SW480 (cell line): Measurements from ENCODE around the gene LGALS3BP.
"Not testable (repeated sequence)": the region's sequence is repeated elsewhere in the genome, so short reads cannot be mapped to it uniquely, and the experiment has no call there.

Experiments
- DNase-seq: peaks from one replicate; pipeline ENCODE4 v3.0.0-alpha.2; 2016; ENCODE audit warnings: low spot score

LGALS3BP gene, protein sequence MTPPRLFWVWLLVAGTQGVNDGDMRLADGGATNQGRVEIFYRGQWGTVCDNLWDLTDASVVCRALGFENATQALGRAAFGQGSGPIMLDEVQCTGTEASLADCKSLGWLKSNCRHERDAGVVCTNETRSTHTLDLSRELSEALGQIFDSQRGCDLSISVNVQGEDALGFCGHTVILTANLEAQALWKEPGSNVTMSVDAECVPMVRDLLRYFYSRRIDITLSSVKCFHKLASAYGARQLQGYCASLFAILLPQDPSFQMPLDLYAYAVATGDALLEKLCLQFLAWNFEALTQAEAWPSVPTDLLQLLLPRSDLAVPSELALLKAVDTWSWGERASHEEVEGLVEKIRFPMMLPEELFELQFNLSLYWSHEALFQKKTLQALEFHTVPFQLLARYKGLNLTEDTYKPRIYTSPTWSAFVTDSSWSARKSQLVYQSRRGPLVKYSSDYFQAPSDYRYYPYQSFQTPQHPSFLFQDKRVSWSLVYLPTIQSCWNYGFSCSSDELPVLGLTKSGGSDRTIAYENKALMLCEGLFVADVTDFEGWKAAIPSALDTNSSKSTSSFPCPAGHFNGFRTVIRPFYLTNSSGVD

DNA sequence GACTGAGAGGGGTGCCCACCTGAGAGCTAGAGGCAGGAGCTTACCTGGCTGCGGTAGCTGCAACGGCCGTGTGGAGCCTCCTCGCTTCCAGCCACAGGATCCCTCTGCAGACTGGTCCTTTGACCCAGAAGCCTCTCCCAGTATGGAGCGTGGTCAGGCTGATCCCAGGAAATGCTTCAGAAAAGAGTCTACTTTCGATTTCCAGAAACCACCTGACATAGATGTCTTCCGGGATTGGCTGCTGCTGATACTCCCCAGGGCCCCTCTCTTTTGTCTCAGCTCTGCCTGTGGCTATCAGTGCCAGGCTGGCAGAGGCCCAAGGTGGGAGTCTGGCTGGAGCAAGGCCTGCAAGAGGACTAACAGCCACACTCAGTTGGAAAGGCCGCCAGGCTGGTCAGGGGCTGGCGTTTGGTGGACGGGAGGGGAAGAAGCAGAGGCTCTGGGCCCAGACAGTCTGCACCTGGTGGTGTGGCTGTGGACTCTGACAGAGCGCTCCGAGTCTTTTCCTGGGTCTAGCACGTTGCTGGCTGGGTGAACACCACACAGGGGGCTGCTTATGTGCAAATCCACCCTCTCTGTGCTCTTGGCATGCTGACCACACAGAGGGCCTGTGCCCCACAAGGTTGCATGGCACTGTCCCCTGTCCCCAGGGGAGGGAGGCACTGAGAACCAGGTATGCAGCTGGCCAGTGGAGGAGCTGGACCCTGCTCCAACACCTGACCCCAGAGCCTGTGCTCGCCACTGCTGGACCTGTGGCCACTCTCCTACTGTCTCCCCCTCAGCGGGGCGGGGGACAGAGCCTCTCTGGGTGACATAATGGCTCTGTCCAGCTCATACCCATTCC lies at the start of gene LGALS3BP:
TSS of gene LGALS3BP (minus strand) at position 144 of the 844 bp plus-strand sequence. CDS start 2,732 bp downstream, outside the sequence.
- DNase-seq, result peak; percentile 93

GRCh38 chr17:79028496-79029326 lies 49.0 kb upstream of the LGALS3BP start:
- peak; percentile 42 for DNase-seq

DNA sequence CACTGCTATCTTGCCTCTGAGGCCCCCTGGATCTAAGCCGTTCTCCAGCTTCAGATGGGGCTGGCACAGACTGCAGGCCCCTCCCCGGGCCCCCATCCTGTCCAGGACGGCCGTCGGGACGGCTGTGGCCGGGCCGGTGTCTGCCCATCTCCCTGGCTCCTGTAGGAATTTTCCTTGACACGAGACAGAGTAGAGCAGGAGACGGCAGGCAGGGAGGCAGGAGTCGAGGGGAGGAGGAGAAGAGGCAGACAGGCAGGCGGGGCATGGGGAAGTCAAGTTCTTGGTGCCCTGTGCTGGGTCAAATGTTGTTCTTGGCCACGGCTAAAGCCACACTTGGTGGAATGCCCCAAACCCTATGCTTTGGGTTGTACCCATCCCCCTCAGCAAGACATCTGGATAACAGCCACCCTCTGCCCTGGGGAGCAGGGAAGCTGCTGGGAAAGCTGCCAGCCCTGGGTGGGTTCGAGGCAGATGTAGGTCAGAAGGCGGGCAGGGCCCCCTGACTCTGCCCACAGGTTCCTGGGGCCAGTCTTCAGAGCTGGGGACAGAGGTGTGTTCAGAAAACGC lies 48.3 kb upstream of the LGALS3BP start:
- peak; percentile 39 for DNase-seq

- DNase-seq, result peak; percentile 81
Measured at GRCh38 chr17:79027274-79027924, 47.7 kb upstream of the LGALS3BP start.

- peak; percentile 97 for DNase-seq
Measured at GRCh38 chr17:79026376-79027273, 46.9 kb upstream of the LGALS3BP start.

DNA sequence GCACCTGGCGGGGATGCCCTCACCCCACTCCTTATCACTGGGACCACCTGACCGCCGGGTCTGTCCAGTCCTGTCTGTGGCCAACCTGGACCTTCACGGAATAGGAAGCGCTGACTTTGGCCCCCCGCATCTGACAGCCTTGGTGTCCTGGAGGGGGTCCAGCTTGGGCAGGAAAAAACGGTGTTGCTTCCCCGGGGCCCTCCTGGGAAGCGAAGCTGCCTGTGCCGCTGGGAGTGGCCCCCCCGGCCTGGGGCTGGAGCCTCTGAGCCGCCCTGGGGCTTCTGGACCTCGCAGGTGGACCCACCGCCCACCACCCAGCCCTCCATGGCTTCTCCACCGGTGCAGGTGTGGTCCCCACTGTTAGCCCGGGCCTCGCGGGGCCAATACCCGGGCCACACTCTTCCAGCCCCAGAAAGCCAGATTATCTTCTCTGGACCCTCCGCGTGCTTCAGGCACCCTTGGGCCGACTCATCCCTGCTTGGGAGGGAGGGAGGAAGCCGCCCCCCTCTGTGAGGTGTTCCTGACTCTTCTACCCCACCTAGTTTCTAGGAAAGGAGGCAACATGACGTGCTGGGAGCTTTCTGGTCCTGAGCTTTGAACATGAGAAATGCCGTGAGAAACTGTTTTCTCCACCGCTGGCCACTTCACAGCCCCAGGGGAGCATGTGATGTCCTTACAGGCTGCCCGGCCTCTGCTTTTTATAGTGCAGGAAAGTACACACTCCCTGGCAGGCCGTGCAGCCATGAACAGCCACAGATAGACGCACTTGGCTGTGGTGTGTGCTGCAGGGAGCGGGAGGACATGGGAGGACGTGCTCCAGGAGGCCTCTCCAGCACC lies 45.4 kb upstream of the LGALS3BP start:
- DNase-seq, result peak; percentile 38

DNA sequence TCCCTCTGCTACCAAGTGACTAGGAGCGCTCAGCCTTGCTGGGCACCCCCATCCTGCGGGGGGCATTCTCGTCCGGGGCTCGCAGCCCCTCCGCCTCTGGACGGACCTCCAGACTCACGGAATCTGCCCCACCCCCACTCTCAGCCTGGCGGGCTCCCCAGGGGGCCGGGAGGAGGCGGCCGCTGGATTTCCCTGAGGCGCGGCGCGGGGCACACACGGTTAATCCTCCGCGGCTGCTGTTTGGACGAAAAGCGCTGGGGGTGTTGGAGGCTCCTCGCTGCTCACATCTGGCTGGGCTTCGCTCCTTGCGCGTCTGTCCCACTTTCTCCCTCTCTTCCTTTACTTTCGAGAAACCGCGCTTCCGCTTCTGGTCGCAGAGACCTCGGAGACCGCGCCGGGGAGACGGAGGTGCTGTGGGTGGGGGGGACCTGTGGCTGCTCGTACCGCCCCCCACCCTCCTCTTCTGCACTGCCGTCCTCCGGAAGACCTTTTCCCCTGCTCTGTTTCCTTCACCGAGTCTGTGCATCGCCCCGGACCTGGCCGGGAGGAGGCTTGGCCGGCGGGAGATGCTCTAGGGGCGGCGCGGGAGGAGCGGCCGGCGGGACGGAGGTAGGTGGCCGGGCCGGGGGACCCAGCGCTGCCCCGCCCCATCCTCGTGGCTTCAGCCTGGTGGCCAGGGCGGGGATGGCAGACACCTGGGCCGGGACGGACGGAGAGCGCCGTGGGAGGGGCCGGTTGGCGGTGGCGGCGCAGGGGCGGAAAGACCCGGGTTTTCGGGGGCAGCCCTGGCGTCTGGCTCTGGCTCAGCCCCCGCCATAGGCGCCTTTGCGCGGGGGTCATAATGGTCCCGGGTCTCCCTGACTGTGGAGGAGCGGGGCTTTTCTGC lies 44.4 kb upstream of the LGALS3BP start, which contains the start of gene C1QTNF1:
TSS of gene C1QTNF1 (plus strand) at position 284 of the 886 bp plus-strand sequence. CDS start 19,800 bp downstream, outside the sequence.
- DNase-seq, result peak; percentile 63

DNA sequence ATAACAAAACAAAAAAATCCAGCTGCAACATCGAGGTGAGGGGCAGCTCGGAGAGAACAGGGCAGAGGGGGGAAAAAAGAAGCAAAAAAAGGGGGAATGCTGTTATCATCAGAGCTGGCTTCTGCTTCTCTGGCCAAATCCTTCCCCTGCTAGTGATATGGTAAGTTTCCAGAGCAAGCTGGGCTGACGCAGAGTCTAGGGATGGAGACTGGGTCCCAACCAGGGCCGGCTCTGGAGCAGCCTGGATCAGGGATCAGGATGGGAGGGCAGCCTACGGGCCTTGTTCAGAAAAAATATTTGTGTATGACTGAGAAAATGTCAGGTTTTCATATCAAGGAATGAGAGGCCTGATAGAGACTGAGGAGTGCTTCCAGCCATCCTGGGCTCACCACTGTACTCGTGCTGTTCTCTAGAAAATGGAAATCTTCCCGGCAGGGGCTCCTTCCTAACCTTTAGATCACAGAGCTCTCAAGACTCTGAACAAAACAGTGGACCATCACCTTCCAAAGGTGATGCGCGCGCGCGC lies 43.5 kb upstream of the LGALS3BP start:
- no peak for DNase-seq

DNA sequence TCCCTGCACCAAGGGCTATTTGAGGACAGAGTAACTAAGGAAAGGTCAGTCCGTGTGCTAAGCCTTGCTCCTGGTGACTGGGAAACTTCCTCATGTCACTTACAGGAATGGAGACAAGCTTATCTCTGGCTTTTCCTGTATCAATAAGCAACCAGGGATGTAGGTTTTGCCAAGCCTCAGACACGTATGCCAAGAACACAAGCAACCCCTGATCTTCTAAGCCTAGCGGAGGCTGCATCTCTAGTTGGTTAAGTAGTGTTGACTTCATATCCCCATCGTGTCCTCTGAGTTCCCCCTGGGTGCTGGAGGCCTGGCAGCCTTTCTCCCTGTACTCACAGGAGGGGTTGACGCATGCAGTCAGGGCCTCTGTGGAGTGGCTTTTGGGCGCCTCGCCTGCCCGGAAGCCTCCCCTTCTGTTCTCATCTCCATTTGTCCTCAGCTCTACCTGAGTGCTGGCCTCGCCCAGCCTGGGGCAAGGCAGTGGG lies 42.8 kb upstream of the LGALS3BP start:
- no peak for DNase-seq

GRCh38 chr17:79021929-79022328 lies 42.2 kb upstream of the LGALS3BP start:
- DNase-seq, result not testable (repeated sequence)

- DNase-seq, result no peak
Measured at GRCh38 chr17:79020631-79021301, 41.0 kb upstream of the LGALS3BP start.

DNA sequence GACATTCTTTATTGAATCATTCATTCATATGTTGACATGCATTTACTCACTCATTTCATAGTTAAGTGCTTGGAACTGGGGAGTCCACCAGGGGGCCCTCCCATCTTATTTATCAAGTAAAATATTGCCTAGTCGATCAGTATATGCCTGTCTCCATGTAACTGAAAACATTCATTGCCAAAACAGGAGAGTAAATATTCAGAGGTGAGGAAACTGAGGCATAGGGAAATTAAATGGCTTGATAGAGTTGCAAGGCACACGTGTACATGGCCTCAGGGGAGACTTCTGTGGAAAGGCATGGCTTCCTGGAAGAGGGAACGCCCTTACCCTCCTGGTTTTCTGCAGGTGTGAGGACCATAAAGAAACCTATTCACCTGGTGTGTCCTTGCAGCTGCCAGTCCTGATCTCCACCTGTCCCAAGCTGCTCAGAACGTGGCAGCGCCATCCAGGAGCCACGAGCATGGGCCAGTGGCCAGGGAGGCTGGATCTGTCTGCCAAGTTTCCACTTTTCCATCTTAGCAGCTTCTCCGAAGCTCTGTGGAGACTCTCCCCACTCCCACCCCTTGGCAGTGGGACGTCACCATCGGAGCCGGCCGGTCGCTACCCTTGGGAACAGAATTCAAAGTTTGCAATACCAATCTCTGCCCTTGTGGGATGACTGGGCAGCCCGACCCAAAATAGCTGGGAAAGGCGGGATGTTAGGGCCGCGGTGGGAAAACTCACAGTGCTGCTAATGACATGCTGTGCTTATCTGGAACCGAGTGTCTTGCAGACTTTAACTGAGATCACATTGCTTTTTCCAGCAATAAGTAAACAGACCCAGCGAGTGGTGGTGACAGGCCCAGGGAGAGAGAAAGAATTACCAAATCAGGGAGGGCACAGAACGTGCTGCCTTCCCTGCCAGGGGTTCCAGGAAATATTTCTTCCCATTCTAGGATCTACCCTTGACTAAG lies 40.2 kb upstream of the LGALS3BP start:
- DNase-seq, result peak; percentile 80

- DNase-seq, result no peak
Measured at GRCh38 chr17:79019261-79019631, 39.5 kb upstream of the LGALS3BP start.

DNA sequence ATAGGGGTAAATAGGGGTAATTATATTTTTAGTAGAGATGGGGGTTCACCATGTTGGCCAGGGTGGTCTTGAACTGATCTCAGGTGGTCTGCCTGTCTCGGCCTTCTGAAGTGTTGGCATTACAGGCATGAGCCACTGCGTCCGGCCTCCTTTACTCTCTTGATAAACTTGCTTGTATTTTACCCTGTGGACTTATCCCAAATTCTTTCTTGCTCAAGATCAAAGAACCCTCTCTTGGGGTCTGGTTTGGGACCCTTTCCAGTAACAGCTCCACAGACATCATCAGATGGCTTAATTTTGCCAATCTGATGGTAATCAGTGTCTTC lies 38.6 kb upstream of the LGALS3BP start:
- no peak for DNase-seq

GRCh38 chr17:79017546-79018369 lies 38.0 kb upstream of the LGALS3BP start:
- DNase-seq, result no peak
